HL-60 (cell line): ENCODE results near the gene LOXL1.

Source experiments
- POLR2AphosphoS5 ChIP-seq: IDR thresholded peaks from 2 replicates; pipeline ENCODE4 v1.6.1; 2012; ENCODE audit warnings: low read depth
- TF ChIP-seq, protein P1 (sequence below): IDR thresholded peaks from one replicate; pipeline ENCODE4 v1.5.1; 2011; ENCODE audit warnings: low read length, control low read depth, inconsistent platforms; ENCODE audit not compliant: insufficient read depth

DNA sequence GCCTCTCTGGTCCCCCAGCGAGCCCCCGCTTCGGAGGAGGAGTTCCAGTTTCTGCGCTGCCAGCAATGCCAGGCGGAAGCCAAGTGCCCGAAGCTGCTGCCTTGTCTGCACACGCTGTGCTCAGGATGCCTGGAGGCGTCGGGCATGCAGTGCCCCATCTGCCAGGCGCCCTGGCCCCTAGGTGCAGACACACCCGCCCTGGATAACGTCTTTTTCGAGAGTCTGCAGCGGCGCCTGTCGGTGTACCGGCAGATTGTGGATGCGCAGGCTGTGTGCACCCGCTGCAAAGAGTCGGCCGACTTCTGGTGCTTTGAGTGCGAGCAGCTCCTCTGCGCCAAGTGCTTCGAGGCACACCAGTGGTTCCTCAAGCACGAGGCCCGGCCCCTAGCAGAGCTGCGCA, 71.7 kb downstream of the LOXL1 start:
- TF ChIP-seq, protein P1, sequence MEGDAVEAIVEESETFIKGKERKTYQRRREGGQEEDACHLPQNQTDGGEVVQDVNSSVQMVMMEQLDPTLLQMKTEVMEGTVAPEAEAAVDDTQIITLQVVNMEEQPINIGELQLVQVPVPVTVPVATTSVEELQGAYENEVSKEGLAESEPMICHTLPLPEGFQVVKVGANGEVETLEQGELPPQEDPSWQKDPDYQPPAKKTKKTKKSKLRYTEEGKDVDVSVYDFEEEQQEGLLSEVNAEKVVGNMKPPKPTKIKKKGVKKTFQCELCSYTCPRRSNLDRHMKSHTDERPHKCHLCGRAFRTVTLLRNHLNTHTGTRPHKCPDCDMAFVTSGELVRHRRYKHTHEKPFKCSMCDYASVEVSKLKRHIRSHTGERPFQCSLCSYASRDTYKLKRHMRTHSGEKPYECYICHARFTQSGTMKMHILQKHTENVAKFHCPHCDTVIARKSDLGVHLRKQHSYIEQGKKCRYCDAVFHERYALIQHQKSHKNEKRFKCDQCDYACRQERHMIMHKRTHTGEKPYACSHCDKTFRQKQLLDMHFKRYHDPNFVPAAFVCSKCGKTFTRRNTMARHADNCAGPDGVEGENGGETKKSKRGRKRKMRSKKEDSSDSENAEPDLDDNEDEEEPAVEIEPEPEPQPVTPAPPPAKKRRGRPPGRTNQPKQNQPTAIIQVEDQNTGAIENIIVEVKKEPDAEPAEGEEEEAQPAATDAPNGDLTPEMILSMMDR = no peak
- TF ChIP-seq POLR2AphosphoS5 = no peak
